ENCODE results near the gene TCF12.

GRCh38 chr15:57144448-57144847 lies 226.0 kb downstream of the TCF12 start:
- TF ChIP-seq EZH2 (IDR thresholded peaks at IDR 0.05; ENCODE audit: insufficient read depth, low read length) (no peak), CTCF (IDR thresholded peaks at IDR 0.05; ENCODE audit: insufficient read depth, low read depth, low read length) (no peak)
